Effector memory CD4-positive, alpha-beta T cell (primary cell): Measurements from ENCODE around the gene SHC4.
"Not testable (repeated sequence)": the region's sequence is repeated elsewhere in the genome, so short reads cannot be mapped to it uniquely, and the experiment has no call there.

Experiments
- DNase-seq, 3 donors: peaks; one replicate each; pipeline ENCODE4 v3.0.0-alpha.2; 2020
- H3K27ac ChIP-seq: 2 replicates; pipeline ENCODE4 v1.7.0; 2013; ENCODE audit warnings: mild to moderate bottlenecking, low read length, moderate library complexity; ENCODE audit not compliant: insufficient read depth, poor library complexity, severe bottlenecking
- H3K27me3 ChIP-seq: replicated peaks from 2 replicates; pipeline ENCODE4 v1.7.0; 2013; ENCODE audit warnings: mild to moderate bottlenecking, low read length; ENCODE audit not compliant: insufficient read depth, control insufficient read depth, poor library complexity, severe bottlenecking
- H3K36me3 ChIP-seq: 2 replicates; pipeline ENCODE4 v1.7.0; 2013; ENCODE audit warnings: mild to moderate bottlenecking, low read length, moderate library complexity; ENCODE audit not compliant: control insufficient read depth, insufficient read depth
- H3K4me1 ChIP-seq: 2 replicates; pipeline ENCODE4 v1.7.0; 2013; ENCODE audit warnings: low read length, mild to moderate bottlenecking; ENCODE audit not compliant: control insufficient read depth, insufficient read depth, poor library complexity, severe bottlenecking
- H3K4me3 ChIP-seq: 2 replicates; pipeline ENCODE4 v1.7.0; 2013; ENCODE audit warnings: low read length, low read depth, mild to moderate bottlenecking; ENCODE audit not compliant: insufficient read depth, poor library complexity, severe bottlenecking
- H3K9me3 ChIP-seq: 2 replicates; pipeline ENCODE4 v1.7.0; 2013; ENCODE audit warnings: mild to moderate bottlenecking, low read length, moderate library complexity; ENCODE audit not compliant: control insufficient read depth

Gene SHC4

DNA sequence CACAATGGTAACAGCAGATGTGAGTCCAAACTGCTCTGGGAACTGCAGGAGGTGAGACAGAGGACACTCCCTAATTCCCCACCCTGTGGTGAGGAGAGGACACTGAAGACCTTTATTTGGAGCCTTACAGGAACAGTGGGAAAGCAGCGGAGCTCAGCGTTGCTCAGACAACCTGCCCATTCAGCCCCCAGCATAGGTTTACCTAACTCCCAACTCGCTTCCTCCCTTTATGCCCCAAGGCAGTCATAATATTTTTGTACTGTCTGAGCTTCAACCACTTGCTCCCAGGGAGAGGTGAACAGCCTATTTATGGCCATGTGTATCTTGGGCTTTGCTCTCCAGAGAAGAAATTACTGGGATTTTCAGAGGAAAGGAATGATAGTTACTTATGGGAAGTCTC lies 34.1 kb downstream of the SHC4 start:
- H3K36me3 ChIP-seq, result no peaks in the 10 kb centered on the region
- H3K4me3 ChIP-seq, result no peak overlapping the region
- DNase-seq, result no peak
- H3K27ac ChIP-seq, result no peak overlapping the region
- H3K27me3 ChIP-seq, result no peaks in the 10 kb centered on the region
- H3K4me1 ChIP-seq, result no peaks in the 10 kb centered on the region
- no peaks in the 10 kb centered on the region for H3K9me3 ChIP-seq

- Histone ChIP-seq H3K27ac (no peak overlapping the region), H3K4me3 (no peak overlapping the region), H3K9me3 (no peaks in the 10 kb centered on the region), H3K4me1 (no peaks in the 10 kb centered on the region), H3K36me3 (no peaks in the 10 kb centered on the region), H3K27me3 (no peaks in the 10 kb centered on the region)
- no peak for DNase-seq
Measured at GRCh38 chr15:48928877-48929538, 34.7 kb downstream of the SHC4 start.

- Histone ChIP-seq H3K4me1 (no peaks in the 10 kb centered on the region), H3K27ac (no peak overlapping the region), H3K9me3 (no peaks in the 10 kb centered on the region), H3K27me3 (no peaks in the 10 kb centered on the region), H3K4me3 (no peak overlapping the region), H3K36me3 (no peaks in the 10 kb centered on the region)
- no peak for DNase-seq
Measured at GRCh38 chr15:48925714-48926223, 38.0 kb downstream of the SHC4 start.

GRCh38 chr15:48924528-48925393 lies 39.0 kb downstream of the SHC4 start:
- H3K4me1 ChIP-seq, result no peaks in the 10 kb centered on the region
- H3K4me3 ChIP-seq, result no peak overlapping the region
- H3K27ac ChIP-seq, result no peak overlapping the region
- H3K27me3 ChIP-seq, result no peaks in the 10 kb centered on the region
- H3K9me3 ChIP-seq, result no peaks in the 10 kb centered on the region
- H3K36me3 ChIP-seq, result no peaks in the 10 kb centered on the region
- DNase-seq, result no peak

DNA sequence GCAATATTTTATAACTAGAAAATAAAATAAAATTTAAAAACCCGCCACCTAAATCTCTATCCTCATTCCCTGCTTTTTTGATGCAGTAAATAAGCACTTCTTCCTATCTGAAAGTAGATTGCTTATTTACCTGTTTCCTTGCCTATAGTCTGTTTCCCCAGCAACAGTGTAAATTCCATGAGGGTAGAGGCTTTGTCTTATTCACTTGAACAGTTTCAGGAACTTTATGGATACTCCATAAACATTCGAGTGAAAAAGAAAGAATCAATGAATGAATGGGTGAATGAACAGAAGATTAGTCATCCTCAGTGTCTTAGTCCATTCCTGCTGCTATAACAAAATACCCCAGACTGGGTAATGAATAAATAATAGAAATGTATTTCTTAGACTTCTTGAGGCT lies 41.7 kb downstream of the SHC4 start:
- Histone ChIP-seq H3K4me1 (no peaks in the 10 kb centered on the region), H3K27ac (no peak overlapping the region), H3K36me3 (no peaks in the 10 kb centered on the region), H3K27me3 (no peaks in the 10 kb centered on the region), H3K9me3 (no peaks in the 10 kb centered on the region), H3K4me3 (no peak overlapping the region)
- DNase-seq, result no peak

DNA sequence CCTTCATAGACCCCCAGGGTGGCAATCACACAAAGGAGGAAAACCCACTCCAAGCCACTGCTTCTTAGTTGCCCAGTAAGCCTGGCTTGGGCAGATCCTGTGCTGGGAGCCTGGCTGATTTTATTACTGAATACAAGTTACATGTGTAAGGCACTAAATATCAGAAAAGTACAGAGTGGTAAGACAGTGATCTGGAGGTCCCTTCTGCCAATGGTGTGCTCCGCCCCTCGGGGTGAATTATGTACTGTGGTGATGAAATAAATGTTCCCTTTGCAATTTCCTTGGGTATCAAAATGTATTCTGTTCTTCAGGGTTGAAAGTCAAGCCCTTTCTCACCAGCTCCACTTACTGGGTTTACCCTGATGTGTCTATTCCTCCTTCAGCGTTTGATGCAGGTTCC lies 47.0 kb downstream of the SHC4 start:
- no peaks in the 10 kb centered on the region for H3K9me3 ChIP-seq
- no peaks in the 10 kb centered on the region for H3K36me3 ChIP-seq
- no peak overlapping the region for H3K27ac ChIP-seq
- DNase-seq, result no peak
- no peaks in the 10 kb centered on the region for H3K4me1 ChIP-seq
- no peak overlapping the region for H3K4me3 ChIP-seq
- H3K27me3 ChIP-seq, result no peaks in the 10 kb centered on the region

DNA sequence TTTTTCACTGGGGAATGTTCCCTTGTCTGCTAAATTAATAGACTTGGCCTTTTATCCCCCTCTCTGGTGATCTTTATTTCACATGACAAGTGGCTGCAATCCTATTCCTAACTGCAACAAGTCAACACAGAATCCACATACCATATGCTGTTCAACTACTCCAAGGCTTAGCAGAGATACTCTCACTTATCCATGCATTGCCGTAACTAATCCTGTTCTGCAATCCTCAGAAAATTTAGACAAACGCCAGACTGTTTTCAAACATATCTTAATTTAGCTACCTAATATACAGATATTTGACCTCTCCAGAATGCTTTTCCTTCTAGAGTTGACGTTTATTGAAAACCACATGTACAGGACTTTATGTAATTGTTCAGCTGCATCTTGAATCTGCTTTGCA lies 47.9 kb downstream of the SHC4 start:
- Histone ChIP-seq H3K9me3 (no peaks in the 10 kb centered on the region), H3K27ac (no peak overlapping the region), H3K27me3 (no peaks in the 10 kb centered on the region), H3K4me1 (no peaks in the 10 kb centered on the region), H3K36me3 (no peaks in the 10 kb centered on the region), H3K4me3 (no peak overlapping the region)
- DNase-seq, result no peak

DNA sequence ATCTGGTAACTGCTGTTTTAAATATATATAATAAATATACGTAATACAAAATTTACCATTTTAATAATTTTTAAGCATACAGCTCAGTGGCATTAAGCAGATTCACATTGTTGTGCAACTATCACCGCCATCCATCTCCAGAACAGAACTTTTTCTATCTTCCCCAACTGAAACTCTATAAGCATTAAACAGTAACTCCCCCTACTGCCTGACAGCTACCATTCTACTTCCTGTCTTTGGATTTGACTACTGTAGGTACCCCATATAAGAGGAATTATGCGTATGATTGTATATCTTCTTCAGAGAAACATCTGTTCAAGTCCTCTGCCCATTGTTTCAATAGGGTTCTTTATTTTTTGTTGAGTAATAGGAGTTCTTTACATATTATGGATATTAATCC lies 49.0 kb downstream of the SHC4 start:
- DNase-seq, result no peak
- Histone ChIP-seq H3K9me3 (no peaks in the 10 kb centered on the region), H3K27ac (no peak overlapping the region), H3K27me3 (no peaks in the 10 kb centered on the region), H3K4me3 (no peak overlapping the region), H3K36me3 (no peaks in the 10 kb centered on the region), H3K4me1 (no peaks in the 10 kb centered on the region)

DNA sequence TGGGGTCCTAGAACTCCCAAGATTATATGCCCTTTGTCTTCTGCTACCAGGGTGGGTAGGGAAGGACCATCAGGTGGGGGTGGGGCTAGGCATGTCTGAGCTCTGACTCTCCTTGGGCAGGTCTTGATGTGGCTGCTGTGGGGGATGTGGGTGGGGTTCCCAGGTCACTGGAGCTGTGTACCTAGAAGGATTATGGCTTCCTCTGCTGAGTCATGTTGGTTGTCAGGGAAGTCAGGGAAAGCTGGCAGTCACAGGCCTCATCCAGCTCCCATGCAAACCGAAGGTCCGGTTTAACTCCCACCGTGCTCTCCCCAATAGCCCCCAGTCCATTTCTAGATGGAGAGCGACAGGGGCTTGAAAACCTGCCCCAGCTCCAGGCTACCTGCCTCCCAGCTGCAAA lies 50.6 kb downstream of the SHC4 start:
- no peak for DNase-seq
- Histone ChIP-seq H3K36me3 (no peaks in the 10 kb centered on the region), H3K27ac (no peak overlapping the region), H3K4me1 (no peaks in the 10 kb centered on the region), H3K9me3 (no peaks in the 10 kb centered on the region), H3K27me3 (no peaks in the 10 kb centered on the region), H3K4me3 (no peak overlapping the region)

GRCh38 chr15:48910554-48910953 lies 53.2 kb downstream of the SHC4 start:
- H3K4me1 ChIP-seq, H3K4me3 ChIP-seq, H3K9me3 ChIP-seq, H3K36me3 ChIP-seq, DNase-seq, H3K27me3 ChIP-seq, H3K27ac ChIP-seq: not testable (repeated sequence)
